WI38 (cell line): Measurements from ENCODE around the gene ERCC3.
"Not testable (repeated sequence)": the region's sequence is repeated elsewhere in the genome, so short reads cannot be mapped to it uniquely, and the experiment has no call there.

Source experiments
- H3K4me3 ChIP-seq: 2 replicates; pipeline ENCODE4 v1.5.1; 2011; ENCODE audit warnings: low read depth, mild to moderate bottlenecking, control low read depth, low read length
- TF ChIP-seq, protein P1 (sequence below): IDR thresholded peaks from 2 replicates; pipeline ENCODE4 v1.5.1; 2012; ENCODE audit warnings: low read depth, mild to moderate bottlenecking, control low read depth, low read length

ERCC3 gene

GRCh38 chr2:127259355-127259754, 34.6 kb downstream of the ERCC3 start:
- H3K4me3 ChIP-seq, result no peak overlapping the region
- TF ChIP-seq, protein P1, sequence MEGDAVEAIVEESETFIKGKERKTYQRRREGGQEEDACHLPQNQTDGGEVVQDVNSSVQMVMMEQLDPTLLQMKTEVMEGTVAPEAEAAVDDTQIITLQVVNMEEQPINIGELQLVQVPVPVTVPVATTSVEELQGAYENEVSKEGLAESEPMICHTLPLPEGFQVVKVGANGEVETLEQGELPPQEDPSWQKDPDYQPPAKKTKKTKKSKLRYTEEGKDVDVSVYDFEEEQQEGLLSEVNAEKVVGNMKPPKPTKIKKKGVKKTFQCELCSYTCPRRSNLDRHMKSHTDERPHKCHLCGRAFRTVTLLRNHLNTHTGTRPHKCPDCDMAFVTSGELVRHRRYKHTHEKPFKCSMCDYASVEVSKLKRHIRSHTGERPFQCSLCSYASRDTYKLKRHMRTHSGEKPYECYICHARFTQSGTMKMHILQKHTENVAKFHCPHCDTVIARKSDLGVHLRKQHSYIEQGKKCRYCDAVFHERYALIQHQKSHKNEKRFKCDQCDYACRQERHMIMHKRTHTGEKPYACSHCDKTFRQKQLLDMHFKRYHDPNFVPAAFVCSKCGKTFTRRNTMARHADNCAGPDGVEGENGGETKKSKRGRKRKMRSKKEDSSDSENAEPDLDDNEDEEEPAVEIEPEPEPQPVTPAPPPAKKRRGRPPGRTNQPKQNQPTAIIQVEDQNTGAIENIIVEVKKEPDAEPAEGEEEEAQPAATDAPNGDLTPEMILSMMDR, result no peak

DNA sequence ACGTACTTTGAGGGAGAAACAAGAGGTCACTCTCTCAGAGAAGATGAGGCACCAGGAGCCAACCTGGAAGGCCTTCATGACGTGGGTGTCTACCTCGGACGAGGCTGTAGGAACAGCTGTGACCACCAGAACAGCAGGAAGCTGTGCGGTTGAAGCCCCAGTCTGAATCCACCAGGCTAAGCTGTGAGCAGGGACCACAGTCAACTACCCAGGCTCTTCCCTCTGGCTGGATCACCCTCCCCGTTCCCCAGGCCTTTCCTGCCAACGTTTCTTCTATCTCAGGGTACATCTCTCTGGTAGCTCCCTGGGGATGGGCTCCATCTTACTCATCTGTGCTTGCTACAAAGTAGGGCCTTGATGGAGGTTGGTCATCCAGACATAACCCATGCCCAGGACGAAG, 37.1 kb downstream of the ERCC3 start:
- no peak overlapping the region for H3K4me3 ChIP-seq
- TF ChIP-seq, protein P1, result no peak

DNA sequence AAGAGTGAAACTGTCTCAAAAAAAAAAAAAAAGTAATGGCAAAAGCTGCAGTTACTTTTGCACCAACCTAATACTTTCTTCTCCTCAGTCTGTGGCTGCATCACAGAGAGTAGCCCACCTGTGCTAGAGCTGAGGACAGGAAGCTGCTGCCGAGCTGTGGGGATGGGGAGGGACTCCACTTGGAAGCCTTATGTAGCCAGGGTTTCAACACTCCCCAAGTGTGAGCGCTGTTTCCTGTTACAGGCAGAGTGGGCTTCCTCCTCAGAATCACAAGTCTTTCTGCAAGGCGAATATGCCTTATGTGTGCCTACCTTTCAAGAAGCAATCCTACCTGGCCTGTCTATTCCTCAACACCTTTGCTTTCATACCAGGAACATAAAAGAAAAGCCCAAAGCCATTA, 37.6 kb downstream of the ERCC3 start:
- TF ChIP-seq, protein P1, result no peak
- no peak overlapping the region for H3K4me3 ChIP-seq

- no peak overlapping the region for H3K4me3 ChIP-seq
- TF ChIP-seq, protein P1, result no peak
Observed at GRCh38 chr2:127255721-127256120, 38.2 kb downstream of the ERCC3 start.

DNA sequence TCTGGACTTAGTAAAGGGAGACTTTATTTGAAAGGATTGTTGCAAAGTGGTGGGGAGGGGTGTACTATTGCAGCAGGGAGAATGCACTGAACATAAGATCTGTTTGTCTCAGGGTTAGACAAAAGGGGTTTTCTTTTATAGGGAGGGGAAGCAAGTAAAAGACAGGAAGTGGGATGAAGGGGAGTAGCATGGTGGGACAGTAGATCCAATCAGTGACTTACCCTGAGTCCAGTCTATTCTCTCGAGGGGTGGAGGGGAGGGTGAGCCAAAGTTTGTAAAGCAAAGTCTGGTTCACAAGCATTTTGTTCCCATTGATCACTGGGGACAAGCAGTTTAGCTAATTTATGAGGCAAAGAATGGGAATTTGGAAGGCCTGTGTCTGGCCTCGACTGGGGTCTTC, 38.8 kb downstream of the ERCC3 start:
- TF ChIP-seq, protein P1, result no peak
- no peak overlapping the region for H3K4me3 ChIP-seq

GRCh38 chr2:127254386-127254981, 39.5 kb downstream of the ERCC3 start:
- no peak overlapping the region for H3K4me3 ChIP-seq
- TF ChIP-seq, protein P1, result no peak

GRCh38 chr2:127241184-127241583, 52.8 kb downstream of the ERCC3 start:
- not testable (repeated sequence) for H3K4me3 ChIP-seq

DNA sequence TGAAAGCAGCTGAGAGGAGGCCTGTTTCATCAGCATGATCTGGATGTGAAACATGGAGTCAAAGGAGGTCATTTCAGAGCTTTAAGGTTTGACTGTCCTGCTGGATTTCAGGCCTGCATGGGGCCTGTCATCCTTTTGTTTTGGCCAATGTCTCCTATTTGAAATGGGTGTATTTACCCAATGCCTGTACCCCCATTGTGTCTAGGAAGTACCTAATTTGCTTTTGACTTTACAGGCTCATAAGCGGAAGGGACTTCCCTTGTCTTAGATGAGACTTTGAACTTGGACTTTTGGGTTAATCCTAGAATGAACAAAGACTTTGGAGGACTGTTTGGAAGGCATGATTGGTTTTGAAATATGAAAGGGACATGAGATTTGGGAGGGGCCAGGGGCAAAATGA, 54.5 kb downstream of the ERCC3 start:
- TF ChIP-seq, protein P1, result no peak
- H3K4me3 ChIP-seq, result no peak overlapping the region

DNA sequence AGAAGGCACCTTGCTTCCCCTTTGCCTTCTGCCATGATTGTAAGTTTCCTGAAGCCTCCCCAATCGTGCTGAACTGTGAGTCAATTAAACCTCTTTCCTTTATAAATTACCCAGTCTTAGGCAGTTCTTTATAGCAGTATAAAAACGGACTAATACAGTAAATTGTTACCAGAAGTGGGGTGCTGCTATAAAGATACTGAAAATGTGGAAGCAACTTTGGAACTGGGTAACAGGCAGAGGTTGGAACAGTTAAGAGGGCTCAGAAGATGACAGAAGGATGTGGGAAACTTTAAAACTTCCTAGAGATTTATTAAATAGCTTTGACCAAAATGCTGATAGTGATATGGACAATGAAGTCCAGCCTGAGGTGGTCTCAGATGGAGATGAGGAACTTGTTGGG, 56.2 kb downstream of the ERCC3 start:
- H3K4me3 ChIP-seq, result not testable (repeated sequence)
